H9 (cell line): ENCODE results near the gene GFPT1. TPM values are rescaled to one million over a fixed set of nuclear protein-coding genes. Genes with fewer than 3 reads are reported as not detected.

ENCODE experiments used
- DNase-seq: peaks from one replicate; pipeline ENCODE4 v3.0.0-alpha.2; 2017
- H2AFZ ChIP-seq: one replicate; pipeline ENCODE4 v1.6.1; 2013; ENCODE audit warnings: mild to moderate bottlenecking, low read length, control low read depth, moderate library complexity
- H2AK5ac ChIP-seq: 2 replicates; pipeline ENCODE4 v1.6.1; 2013; ENCODE audit warnings: low read length, control low read depth, mixed read lengths; ENCODE audit not compliant: insufficient read length
- H2BK120ac ChIP-seq: one replicate; pipeline ENCODE4 v1.6.1; 2013; ENCODE audit warnings: low read depth, mild to moderate bottlenecking, low read length, control low read depth, inconsistent platforms; ENCODE audit not compliant: poor library complexity, severe bottlenecking
- H2BK12ac ChIP-seq: 2 replicates; pipeline ENCODE4 v1.6.1; 2013; ENCODE audit warnings: low read length, control low read depth, mixed read lengths, low read depth; ENCODE audit not compliant: insufficient read length
- H2BK15ac ChIP-seq: 2 replicates; pipeline ENCODE4 v1.6.1; 2013; ENCODE audit warnings: low read depth, low read length, control low read depth
- H2BK20ac ChIP-seq: one replicate; pipeline ENCODE4 v1.6.1; 2013; ENCODE audit warnings: low read depth, mild to moderate bottlenecking, low read length, control low read depth, inconsistent platforms; ENCODE audit not compliant: poor library complexity, severe bottlenecking
- H2BK5ac ChIP-seq: 2 replicates; pipeline ENCODE4 v1.6.1; 2013; ENCODE audit warnings: low read length, control low read depth, mixed read lengths; ENCODE audit not compliant: insufficient read length
- H3K14ac ChIP-seq: 2 replicates; pipeline ENCODE4 v1.6.1; 2013; ENCODE audit warnings: low read length, control low read depth; ENCODE audit not compliant: insufficient read depth
- H3K18ac ChIP-seq: 2 replicates; pipeline ENCODE4 v1.6.1; 2013; ENCODE audit warnings: low read depth, mild to moderate bottlenecking, mixed read lengths, low read length, control low read depth; ENCODE audit not compliant: insufficient read length
- H3K23ac ChIP-seq: 2 replicates; pipeline ENCODE4 v1.6.1; 2013; ENCODE audit warnings: low read length, control low read depth, mixed read lengths, low read depth; ENCODE audit not compliant: insufficient read length
- H3K23me2 ChIP-seq: 2 replicates; pipeline ENCODE4 v1.6.1; 2013; ENCODE audit warnings: low read depth, mild to moderate bottlenecking, mixed read lengths, low read length, control low read depth; ENCODE audit not compliant: insufficient read length, poor library complexity, severe bottlenecking
- H3K27ac ChIP-seq: 2 replicates; pipeline ENCODE4 v1.5.1; 2013; ENCODE audit warnings: low read length, control low read depth, mixed read lengths, low read depth; ENCODE audit not compliant: insufficient read length
- H3K27me3 ChIP-seq: 2 replicates; pipeline ENCODE4 v1.6.1; 2013; ENCODE audit warnings: low read length, control low read depth, inconsistent platforms; ENCODE audit not compliant: insufficient read depth
- H3K4ac ChIP-seq: 2 replicates; pipeline ENCODE4 v1.6.1; 2013; ENCODE audit warnings: low read depth, mild to moderate bottlenecking, control low read depth, inconsistent platforms, low read length, moderate library complexity
- H3K4me1 ChIP-seq: 2 replicates; pipeline ENCODE4 v1.6.1; 2013; ENCODE audit warnings: low read length, control low read depth, inconsistent platforms; ENCODE audit not compliant: insufficient read depth
- H3K4me2 ChIP-seq: 2 replicates; pipeline ENCODE4 v1.6.1; 2013; ENCODE audit warnings: low read length, control low read depth, mixed read lengths; ENCODE audit not compliant: insufficient read length, insufficient read depth
- H3K56ac ChIP-seq: 2 replicates; pipeline ENCODE4 v1.6.1; 2013; ENCODE audit warnings: low read depth, mild to moderate bottlenecking, mixed read lengths, low read length, control low read depth; ENCODE audit not compliant: insufficient read length
- H3K79me1 ChIP-seq: 2 replicates; pipeline ENCODE4 v1.6.1; 2013; ENCODE audit warnings: low read depth, mild to moderate bottlenecking, moderate library complexity, low read length, control low read depth, inconsistent platforms; ENCODE audit not compliant: insufficient read depth, poor library complexity, severe bottlenecking
- H3K79me2 ChIP-seq: 2 replicates; pipeline ENCODE4 v1.6.1; 2013; ENCODE audit warnings: low read length, control low read depth, inconsistent platforms; ENCODE audit not compliant: insufficient read depth
- H3K9ac ChIP-seq: 2 replicates; pipeline ENCODE4 v1.6.1; 2013; ENCODE audit warnings: low read length, control low read depth, mixed read lengths; ENCODE audit not compliant: insufficient read length; ENCODE audit errors: extremely low read depth
- H3K9me3 ChIP-seq: one replicate; pipeline ENCODE4 v1.6.1; 2013; ENCODE audit warnings: low read depth, low read length, inconsistent platforms; ENCODE audit not compliant: control insufficient read depth
- H3T11ph ChIP-seq: one replicate; pipeline ENCODE4 v1.6.1; 2013; ENCODE audit warnings: mild to moderate bottlenecking, low read length, control low read depth, inconsistent platforms
- H4K20me1 ChIP-seq: one replicate; pipeline ENCODE4 v1.6.1; 2013; ENCODE audit not compliant: control insufficient read depth, insufficient read length, insufficient read depth
- H4K5ac ChIP-seq: 2 replicates; pipeline ENCODE4 v1.6.1; 2013; ENCODE audit warnings: low read depth, mild to moderate bottlenecking, mixed read lengths, low read length, control low read depth; ENCODE audit not compliant: insufficient read length
- H4K8ac ChIP-seq: replicated peaks from 2 replicates; pipeline ENCODE4 v1.6.1; 2013; ENCODE audit warnings: low read length, control low read depth, mixed read lengths, low read depth; ENCODE audit not compliant: insufficient read length
- H4K91ac ChIP-seq: 2 replicates; pipeline ENCODE4 v1.6.1; 2013; ENCODE audit warnings: low read depth, mild to moderate bottlenecking, moderate library complexity, mixed read lengths, low read length, control low read depth; ENCODE audit not compliant: insufficient read length
- H3K27ac Mint-ChIP-seq, 3 experiments: 2 replicates in 2 of 3; 3 replicates in 1 of 3; pipeline ENCODE4 v1.8.0; 2020 to 2021; ENCODE audit warnings: mixed read lengths in 3 of 3, mild to moderate bottlenecking in 1 of 3, moderate library complexity in 1 of 3
- H3K27me3 Mint-ChIP-seq: 2 replicates; pipeline ENCODE4 v1.8.0; 2021; ENCODE audit warnings: low read depth, mild to moderate bottlenecking, moderate library complexity, mixed read lengths
- H3K36me3 Mint-ChIP-seq, 3 experiments: 2 replicates in 2 of 3; 3 replicates in 1 of 3; pipeline ENCODE4 v1.8.0; 2020 to 2021; ENCODE audit warnings: low read depth in 3 of 3, mixed read lengths in 3 of 3; ENCODE audit not compliant: insufficient read depth in 1 of 3
- H3K4me1 Mint-ChIP-seq, 2 experiments: 2 replicates each; pipeline ENCODE4 v1.8.0; 2020; ENCODE audit warnings: mixed read lengths in 2 of 2
- H3K4me3 Mint-ChIP-seq, 2 experiments: 2 replicates in 1 of 2; 3 replicates in 1 of 2; pipeline ENCODE4 v1.8.0; 2020 to 2021; ENCODE audit warnings: mild to moderate bottlenecking in 2 of 2, mixed read lengths in 2 of 2, moderate library complexity in 1 of 2
- H3K9me3 Mint-ChIP-seq, 2 experiments: 2 replicates in 1 of 2; 3 replicates in 1 of 2; pipeline ENCODE4 v1.8.0; 2020; ENCODE audit warnings: mild to moderate bottlenecking in 2 of 2, mixed read lengths in 2 of 2, moderate library complexity in 1 of 2
- WGBS: extraction: QIAGEN DNeasy Blood & Tissue Kit; methylation state at CpG from one replicate; pipeline ENCODE4 v1.1.7; 2013; ENCODE audit warnings: missing lambda C conversion rate, low lambda C conversion rate, mixed read lengths; ENCODE audit not compliant: insufficient read length; ENCODE audit errors: extremely low coverage; 5-methylcytosine and 5-hydroxymethylcytosine counted together
- total RNA-seq: library from RNA; stranded (reverse); gene quantifications from 2 replicates; pipeline ENCODE4 v1.2.1, GENCODE V29; 2021
- TF ChIP-seq, protein P1 (sequence below): fragments of 200-600 bp; sonication (generic); conservative IDR thresholded peaks from 3 replicates; pipeline ENCODE4 v1.8.0; 2021; ENCODE audit warnings: antibody characterized with exemption, mild to moderate bottlenecking

Gene GFPT1
- total RNA-seq, 1 experiment from 2014 or later: 84.4 TPM

DNA sequence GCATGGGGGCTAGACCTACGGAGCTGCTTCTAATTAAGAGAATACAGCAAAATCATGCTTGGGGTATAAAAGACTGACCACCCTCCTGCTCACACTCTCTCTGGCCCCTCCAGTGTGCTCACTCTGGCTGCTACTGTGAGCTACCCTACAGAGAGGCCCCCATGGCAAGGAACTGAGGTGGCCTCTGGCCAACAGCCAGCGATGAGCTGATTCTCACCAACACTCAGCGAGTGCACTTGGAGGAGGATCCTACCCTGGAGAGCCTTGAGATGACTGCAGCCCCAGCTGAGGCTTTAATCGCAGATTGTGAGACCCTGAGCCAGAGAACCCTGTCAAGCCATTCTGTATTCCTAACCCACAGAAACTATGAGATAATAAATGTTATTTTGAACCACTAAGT is 88.2 kb downstream of the GFPT1 start:
- Histone ChIP-seq H3K23me2 (no peaks in the 10 kb centered on the region), H4K91ac (no peak overlapping the region), H3K56ac (no peak overlapping the region), H3K9ac (no peak overlapping the region), H3K4ac (no peak overlapping the region), H3K79me1 (no peaks in the 10 kb centered on the region), H3K79me2 (no peaks in the 10 kb centered on the region), H3K18ac (no peak overlapping the region), H2AK5ac (no peak overlapping the region), H3K27ac (no peak overlapping the region), H3K23ac (no peak overlapping the region), H2BK5ac (no peak overlapping the region), H3K27me3 (no peaks in the 10 kb centered on the region), H2BK15ac (no peak overlapping the region), H4K20me1 (no peaks in the 10 kb centered on the region), H2BK12ac (no peak overlapping the region), H2BK120ac (no peak overlapping the region), H2BK20ac (no peak overlapping the region), H3K9me3 (no peaks in the 10 kb centered on the region), H4K8ac (no peak overlapping the region), H4K5ac (no peak overlapping the region), H3K4me2 (no peak overlapping the region), H3T11ph (no peak overlapping the region), H3K14ac (no peak overlapping the region), H2AFZ (no peak overlapping the region), H3K4me1 (no peaks in the 10 kb centered on the region)
- H3K9me3 Mint-ChIP-seq: peaks cover 0 to 5% of the 10 kb centered on the region in 2 experiments; a peak in 3 of 5 replicates
- H3K27me3 Mint-ChIP-seq: peaks cover 11% of the 10 kb centered on the region
- no peaks in the 10 kb centered on the region for H3K36me3 Mint-ChIP-seq
- no CpG with 5 or more reads among the region's 4 CpGs for WGBS
- TF ChIP-seq, protein P1, sequence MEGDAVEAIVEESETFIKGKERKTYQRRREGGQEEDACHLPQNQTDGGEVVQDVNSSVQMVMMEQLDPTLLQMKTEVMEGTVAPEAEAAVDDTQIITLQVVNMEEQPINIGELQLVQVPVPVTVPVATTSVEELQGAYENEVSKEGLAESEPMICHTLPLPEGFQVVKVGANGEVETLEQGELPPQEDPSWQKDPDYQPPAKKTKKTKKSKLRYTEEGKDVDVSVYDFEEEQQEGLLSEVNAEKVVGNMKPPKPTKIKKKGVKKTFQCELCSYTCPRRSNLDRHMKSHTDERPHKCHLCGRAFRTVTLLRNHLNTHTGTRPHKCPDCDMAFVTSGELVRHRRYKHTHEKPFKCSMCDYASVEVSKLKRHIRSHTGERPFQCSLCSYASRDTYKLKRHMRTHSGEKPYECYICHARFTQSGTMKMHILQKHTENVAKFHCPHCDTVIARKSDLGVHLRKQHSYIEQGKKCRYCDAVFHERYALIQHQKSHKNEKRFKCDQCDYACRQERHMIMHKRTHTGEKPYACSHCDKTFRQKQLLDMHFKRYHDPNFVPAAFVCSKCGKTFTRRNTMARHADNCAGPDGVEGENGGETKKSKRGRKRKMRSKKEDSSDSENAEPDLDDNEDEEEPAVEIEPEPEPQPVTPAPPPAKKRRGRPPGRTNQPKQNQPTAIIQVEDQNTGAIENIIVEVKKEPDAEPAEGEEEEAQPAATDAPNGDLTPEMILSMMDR: no peak
- H3K4me3 Mint-ChIP-seq: no peak overlapping the region
- H3K4me1 Mint-ChIP-seq: peaks cover 5 to 8% of the 10 kb centered on the region in 2 experiments; a peak in 3 of 4 replicates
- no peak for DNase-seq
- no peak overlapping the region for H3K27ac Mint-ChIP-seq
